GM21390 (cell line): ENCODE results near the gene FAM222A.

Experiments used
- ATAC-seq: cut with Tn5 transposase; IDR thresholded peaks from one replicate; pipeline ENCODE4 v1.9.1; 2021; ENCODE audit not compliant: unreplicated experiment

The FAM222A gene

DNA sequence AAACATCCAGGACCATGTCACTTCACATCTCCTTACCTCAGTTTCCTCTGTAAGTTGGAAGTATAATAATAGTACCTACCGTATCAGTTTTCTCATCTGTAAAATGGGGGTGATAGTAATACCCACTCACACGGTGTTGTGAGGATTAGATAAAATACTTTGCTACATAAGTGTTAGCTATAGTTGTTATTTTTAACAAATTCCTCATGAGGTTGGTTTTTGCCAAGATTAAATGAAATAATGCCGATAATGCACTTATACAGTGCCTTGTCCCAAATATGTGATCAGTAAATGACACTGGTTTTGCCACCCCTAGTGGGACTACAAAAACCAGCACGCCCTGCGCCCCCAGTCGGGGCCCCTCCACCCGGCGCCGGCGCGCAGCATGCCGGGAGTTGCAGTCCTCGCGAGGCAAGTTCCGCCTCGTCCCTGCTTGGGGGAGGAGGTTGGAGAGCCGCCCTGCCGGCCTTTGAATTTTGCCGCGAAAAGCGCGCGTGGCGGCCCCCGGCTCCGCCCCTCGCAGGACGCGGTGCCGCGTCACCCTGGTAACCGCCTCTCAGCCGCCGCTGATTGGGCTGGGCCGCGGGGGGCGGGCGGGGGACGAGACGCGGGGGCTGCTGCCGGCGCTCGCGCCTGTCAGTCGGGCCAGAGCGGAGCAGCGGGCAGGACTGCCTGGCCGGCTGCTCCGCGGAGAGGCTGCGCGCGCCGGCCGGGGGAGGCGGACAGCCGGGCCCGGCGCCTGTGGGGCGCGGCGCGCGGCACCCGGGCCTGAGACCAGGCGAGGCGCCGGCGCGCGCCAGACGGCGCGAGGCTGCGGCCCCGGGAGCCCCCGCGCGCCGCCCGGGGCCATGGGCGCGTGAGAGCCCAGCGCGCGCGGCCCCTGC is at the start of gene FAM222A:
TSS of gene FAM222A (plus strand) at position 639 of the 884 bp plus-strand sequence. CDS start 30,322 bp downstream, outside the sequence.
- ATAC-seq, result peak; percentile 89

DNA sequence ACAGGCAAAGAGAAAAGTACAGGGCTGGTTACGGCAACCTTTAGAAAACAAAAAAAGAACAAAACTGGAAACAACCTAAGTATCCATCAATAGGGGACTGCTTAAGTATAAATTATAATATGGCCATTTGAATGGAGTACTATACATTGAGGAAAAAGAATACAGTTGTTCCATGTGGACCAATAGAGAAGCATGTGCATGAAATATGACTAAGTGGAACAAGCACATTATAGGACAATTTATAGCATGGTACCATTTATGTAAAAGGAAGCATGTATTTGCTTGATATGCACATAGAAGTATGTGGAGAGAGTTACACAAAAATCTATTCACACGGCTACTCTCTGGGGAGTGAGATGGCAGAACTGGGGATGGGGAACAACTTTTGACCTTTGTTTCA is 49.2 kb upstream of the FAM222A start:
- no peak for ATAC-seq

DNA sequence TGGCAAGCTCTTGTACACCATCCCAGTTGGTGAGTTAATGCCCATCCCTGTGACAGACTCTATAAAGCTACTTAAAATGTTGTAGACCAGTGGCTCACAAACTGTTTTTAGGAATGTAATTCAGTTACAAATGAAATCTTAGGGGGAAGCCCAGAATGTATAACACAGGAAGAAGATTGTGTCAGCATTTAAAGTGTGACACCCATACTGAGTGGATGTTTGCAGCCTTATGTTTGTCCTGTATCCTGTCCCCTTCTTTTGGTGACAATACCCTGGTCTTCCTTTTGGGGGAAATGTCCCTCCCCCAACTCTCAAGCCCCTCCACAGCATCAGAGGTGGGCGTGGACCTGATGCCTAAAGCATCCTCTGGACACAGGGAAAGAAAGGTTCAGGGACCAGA is 47.6 kb upstream of the FAM222A start:
- no peak for ATAC-seq

DNA sequence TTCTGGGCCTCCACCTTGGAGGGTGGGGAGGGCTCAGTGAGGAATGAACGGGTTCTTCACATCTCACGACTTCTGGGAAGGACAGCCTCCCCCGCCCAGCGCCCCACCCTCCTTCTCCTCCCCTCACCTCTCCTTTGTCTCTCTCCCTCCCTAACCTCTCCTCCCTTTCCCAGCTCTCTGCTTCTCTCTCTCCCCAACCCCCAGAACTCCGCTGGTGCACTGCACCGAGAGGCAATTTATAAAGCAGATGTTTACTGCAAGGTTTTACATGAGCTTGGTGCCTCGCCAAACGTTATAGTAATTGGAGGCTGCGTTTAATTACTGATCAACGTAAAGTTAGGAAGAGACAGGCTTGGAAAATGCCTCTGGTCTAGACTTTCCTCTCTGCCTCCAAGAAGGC is 42.9 kb upstream of the FAM222A start:
- no peak for ATAC-seq

DNA sequence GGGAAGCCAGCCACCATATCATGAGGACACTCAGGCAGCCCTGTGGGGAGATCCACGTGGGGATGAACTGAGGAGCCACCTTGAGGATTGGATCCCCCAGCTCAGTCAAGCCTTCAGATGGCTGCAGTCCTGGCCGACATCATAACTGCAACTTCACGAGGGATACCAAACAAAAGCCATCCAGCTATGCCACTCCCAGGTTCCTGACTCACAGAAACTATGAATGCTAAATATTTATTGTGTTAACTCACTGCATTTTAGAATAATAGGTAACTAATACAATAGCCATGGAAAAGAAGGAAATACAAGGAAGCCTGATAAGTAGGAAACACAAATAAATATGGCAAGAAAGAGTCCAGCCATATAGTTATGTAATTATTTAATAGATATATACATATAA is 42.1 kb upstream of the FAM222A start:
- ATAC-seq, result no peak

DNA sequence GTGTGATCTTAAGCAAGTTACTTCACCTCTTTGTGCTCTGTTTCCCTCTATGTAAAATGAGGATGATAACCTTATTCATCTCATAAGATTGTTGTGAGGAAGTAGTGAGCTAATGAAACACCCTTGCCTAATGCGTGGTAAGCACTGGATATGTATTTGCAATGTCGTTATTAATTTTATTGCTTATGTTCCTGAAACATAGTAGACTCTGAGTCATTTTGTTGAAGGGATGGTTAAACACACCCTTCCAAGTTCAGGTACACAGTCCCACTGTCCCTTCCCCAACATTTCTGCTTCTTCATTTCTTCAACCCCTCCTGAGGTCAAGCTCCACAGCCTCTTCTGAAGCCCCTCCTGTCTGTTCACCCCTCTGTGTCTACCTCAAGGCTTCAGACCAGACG is 40.2 kb upstream of the FAM222A start:
- ATAC-seq, result no peak

DNA sequence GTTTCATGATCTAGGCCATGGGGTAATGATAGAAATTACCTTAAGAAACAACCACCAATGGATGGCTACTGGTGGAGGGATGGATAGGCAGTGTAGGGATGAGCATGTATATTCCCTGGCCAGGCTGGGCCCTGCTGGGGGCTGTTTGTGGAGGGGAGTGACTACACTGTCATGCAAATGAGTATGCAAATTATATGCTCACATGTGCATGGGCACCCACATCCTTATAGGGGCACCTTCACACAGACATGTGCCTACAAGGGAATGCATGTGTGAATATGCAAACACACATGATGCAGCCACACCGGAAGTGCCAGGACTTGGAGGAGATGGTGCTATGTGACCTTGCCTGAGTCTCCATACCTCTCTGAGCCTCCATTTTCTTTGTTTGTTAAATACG is 39.7 kb upstream of the FAM222A start:
- no peak for ATAC-seq

DNA sequence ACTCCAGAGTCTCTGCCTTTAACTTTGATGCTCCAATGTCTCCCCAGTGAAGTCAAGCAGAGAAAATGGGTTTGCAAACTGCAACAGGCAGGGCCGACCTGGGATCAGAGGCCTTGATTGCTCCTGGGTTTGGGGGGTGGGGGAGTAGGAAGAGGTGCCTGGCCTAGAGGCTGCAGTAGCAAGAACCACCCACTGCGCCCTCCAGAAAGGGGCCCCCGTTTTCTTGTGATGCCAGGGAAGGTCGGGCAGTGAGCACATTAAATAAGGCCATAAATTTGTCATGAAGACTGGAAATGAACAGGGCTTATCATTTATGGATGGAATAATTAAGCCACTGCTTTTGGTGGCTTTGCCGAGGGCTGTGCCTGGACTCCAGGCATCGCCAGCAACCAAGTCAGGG is 38.2 kb upstream of the FAM222A start:
- no peak for ATAC-seq

DNA sequence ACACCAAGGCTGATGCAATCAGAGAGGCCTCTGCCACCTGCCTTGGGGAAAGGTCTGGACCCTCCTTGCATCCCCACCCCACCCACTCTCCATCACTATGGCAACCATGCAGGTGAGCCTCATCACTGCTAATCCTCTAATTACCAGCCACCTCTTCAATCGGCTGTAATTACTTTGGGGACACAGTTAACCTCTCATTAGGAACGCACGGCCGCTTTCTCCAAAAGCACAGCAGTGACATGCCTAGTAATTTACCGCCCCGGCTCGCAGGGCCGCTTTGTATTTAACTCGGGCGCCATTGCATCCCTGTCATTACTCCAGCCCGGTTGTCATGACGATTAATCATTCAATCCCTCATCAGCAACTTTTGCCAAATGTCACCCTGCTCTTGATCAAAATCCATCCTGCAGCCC is 36.3 kb upstream of the FAM222A start:
- ATAC-seq, result no peak

DNA sequence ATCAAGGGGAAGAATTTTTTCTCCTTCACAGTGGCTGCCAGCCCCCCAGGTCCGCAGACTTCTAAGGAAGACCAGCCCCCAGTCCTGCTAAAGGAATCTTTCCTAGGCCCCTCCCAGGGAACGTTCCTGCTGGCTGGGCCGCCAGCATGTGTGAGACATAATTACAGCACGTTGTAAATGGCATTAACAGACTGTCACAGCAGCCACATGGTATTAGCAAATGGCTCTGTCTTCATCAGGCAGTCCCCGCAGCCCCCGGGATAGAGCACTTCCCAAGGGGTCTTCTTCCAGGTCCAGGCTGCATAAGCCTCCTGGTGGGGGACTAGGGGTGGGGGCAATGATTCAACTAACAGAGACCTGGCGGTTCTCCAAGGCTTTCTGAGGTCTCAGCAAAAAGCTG is 34.9 kb upstream of the FAM222A start:
- no peak for ATAC-seq

DNA sequence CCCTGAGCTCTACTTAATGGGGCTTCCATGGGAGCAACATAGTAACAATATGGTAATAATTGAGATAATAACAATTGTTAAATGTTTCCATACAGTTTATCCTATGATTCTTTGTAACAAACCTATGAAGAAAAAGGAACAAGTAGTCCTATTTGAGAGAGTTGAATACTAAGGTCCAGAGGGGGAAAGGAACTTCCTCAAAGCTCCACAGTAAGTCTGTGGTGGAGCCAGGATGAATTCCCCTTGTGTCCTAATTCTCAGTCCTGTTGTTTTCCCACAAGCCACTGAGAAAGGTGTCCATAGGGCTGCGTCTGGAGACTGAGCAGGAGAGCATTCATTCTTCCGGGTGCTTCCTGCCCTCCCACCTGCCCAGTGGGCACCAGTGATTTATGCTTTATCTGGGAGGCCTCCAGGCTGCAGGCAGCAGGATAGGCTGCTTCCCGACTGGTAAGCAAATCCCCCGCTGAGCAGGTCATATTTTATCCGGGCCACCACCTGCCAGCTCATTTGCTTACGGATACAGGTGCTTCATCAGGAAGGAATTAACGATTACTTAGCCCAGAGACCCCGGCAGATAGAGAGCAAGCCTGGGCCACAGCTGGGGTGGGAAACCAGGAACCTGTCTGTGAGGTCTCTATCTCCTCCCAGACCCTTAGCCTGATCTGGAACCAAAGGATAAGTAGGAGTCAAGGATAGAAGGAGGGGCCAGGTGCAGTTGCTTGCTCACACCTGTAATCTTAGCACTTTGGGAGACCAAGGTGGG is 33.9 kb upstream of the FAM222A start:
- ATAC-seq, result no peak

DNA sequence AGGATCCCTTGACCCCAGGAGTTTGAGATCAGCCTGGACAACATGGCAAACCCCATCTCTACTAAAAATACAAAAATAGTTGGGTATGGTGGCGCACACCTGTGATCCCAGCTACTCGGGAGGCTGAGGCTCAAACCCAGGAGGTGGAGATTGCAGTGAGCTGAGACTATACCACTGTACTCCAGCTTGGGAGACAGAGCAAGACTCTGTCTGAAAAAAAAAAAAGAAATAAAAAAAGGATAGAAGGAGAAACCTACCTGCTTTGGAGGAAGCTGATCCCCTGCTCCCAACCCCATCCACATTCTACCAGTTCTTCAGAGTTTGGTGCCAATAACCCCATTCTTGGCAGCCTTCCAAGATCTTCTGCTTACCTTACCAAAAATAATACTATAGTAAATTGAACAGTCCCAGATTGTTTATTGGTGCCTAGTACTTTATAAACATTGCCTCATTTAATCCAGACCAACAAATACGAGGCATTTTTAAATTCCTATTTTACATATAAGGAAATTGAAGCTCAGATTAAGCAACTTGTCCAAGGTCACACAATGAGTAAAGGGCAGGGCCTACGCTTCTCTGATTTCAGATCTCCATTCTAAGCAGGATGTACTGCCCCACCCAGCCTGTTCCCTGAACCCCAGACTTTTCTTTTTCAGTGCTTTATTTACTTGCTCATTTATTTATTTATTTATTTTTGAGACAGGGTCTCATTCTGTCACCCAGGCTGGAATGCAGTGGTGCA is 33.2 kb upstream of the FAM222A start:
- no peak for ATAC-seq

DNA sequence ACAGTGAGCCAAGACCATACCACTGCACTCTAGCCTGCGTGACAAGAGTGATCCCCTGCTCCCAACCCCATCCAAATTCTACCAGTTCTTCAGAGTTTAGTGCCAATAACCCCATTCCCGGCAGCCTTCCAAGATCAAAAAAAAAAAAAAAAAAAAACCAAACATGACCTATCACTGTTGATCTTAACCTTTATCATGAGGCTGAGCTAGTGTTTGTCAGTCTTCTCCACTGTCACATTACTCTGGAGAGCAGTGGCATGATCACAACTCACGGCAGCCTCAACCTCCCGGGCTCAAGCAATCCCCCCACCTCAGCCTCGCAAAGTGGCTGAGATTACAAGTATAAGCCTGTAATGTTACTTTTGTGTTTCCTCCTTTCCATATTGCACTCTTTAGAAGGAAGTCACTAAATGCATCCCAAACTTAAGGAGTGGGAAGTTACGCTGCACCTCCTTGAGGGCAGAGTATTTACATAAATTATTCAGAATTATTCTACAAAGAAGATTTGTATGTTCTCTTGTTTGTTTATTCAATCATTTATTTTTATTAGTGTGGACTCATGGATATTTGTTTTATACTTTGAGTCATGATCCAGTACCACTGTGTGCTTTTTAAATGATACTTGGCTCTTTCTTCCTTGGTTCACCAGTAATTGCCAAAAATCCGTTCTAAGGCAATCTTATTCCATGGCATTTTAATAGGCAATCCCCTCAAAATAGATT is 31.5 kb upstream of the FAM222A start:
- no peak for ATAC-seq

DNA sequence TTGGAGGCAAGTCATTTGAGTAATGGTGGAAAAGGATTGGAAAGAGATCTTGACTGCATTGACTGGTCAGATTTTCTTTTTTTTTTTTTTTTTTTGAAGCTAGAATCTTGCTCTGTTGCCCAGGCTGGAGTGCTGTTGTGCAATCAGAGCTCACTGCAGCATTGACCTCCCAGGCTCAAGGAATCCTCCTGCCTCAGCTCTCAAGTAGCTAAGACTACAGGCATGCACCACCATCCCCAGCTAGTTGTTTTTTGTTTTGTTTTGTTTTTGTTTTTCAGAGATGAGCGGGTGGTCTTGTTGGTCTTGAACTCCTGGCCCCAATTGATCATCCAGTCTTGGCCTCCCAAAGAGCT is 30.9 kb upstream of the FAM222A start:
- no peak for ATAC-seq

DNA sequence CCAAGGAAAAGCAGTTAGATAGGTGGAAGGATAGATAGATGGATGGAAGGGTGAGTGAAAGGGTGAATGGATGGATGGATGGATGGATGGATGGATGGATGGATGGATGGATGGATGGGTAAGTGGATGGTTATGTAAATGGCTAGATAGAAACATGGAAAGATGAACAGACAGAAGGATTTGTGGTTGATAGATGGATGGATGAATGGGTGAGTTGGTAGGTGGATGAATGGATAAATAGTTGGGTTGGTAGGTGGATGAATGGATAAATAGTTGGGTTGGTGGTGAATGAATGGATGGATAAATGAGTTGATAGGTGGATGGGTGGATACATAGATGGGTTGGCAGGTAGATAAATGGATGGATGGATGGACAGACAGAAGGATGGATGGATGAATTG is 30.3 kb upstream of the FAM222A start:
- no peak for ATAC-seq

DNA sequence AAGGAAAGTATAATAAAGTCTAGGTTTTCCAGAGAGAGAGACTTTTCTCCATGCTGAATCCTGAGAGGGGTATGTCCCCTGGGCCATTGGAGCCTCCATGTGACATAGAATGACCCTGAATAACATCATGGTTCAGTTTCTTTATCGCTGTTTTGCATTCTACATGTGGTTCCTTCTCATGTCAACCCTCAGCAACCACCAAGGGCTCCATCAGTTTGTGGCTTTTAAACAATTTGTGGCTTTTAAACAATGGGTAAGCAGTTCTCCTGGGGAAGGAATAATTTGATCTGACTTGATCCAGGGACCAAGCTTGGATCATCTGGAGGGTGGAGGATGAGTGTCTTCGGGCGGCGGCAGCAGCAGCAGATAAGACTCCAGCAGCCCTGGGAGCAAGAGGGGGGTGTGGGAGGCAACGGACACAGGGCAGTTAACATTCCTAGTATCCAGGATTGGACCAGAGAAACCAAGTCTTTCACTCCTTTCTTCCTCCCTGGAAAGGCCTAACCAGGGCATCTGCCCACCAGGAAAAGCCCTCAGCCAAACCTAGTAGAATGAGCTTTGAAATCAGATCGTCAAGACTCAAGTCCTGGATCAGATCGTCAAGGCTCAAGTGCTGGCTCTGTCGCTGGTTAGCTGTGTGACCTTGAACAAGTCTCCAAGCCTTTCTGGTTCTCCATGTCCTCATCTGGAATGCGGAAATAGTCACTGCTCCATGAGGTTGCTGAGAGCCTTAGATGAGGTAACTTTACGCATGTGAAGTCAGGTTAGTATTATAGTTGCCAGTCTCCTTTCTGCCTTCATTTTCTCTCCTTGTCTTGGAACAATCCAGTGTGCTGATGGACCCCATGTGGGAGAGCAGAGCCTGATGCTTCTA is 27.8 kb upstream of the FAM222A start:
- no peak for ATAC-seq

DNA sequence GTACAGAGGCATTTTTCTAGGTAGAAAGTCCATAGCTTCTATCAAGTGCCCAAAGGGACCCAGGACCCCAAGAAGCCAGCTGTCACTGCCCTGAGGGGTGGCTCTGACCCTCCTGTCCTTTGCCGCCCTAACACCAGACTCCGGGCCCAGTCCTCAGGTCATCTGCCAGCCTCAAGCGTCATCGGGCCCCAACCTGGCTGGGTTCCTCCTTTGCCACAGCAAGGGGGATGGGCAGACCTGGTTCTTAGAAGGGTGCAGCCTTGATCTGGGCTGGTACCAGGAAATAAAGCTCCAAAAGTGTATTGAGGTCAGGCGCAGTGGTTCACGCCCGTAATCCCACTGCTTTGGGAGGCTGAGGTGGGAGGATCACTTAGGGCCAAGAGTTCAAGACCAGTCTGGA is 27.1 kb upstream of the FAM222A start:
- no peak for ATAC-seq

DNA sequence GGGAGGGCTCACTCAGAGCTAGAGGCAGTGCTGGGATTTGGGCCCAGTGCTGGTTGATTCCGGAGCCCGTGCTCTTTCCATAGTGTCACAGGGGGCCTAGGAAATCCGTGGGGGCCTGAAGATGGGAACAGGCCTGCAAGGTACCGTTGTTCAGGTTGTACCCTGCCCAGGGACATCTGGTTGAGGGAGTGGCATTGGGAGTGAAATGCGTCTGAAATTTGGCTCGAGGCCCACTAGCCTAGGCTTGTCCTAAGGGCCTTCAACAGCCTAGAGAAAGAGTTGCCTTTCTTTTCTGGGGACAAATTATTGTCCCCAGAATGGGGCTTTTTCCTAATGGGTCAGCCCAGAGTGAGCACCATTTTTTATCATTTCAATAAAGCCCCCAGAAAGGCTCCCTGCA is 26.4 kb upstream of the FAM222A start:
- no peak for ATAC-seq

DNA sequence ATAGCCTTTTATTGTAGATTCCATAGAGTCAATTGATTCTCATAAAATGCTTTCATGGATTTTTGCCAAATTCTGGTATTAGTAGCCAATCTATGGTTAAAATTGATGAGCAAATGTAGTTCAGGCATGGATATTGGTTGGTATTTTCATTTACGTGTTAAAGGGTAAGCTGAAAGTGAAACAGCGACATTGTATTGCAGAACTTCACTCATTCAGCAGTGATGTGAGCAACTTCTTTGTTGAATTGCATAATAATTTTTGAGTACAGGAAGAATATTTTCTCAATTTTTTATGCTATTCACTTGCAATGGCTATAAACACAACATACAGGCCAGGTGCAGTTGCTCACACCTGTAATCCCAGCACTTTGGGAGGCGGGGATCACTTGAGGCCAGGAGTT is 24.2 kb upstream of the FAM222A start:
- no peak for ATAC-seq

DNA sequence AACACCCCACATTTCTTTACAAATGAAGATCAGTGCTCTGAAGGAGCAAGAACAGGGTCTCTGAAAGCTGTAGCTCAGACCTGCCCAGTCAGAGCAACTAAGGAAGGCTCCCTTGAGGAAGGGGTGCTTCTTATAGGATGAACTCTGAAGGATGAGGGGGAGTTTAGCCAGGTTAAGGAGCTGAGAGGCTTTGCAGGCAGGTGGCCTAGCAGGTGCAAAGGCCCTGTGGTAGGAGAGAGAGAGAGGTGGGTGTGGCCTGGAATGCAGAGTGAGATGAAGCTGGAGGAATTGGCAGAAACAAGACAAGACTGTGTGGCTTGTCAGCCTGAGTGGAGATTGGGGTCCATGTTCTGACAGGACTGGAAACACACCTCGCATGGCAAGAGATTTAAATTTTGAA is 20.5 kb upstream of the FAM222A start:
- no peak for ATAC-seq
